HG02678 (cell line): Measurements from ENCODE around the gene CDYL2.
"Not testable (repeated sequence)": the region's sequence is repeated elsewhere in the genome, so short reads cannot be mapped to it uniquely, and the experiment has no call there.

Experiments
- ATAC-seq: cut with Tn5 transposase; IDR thresholded peaks from one replicate; pipeline ENCODE4 v1.9.1; 2021; ENCODE audit warnings: mild to moderate bottlenecking, moderate library complexity; ENCODE audit not compliant: unreplicated experiment

Gene CDYL2

DNA sequence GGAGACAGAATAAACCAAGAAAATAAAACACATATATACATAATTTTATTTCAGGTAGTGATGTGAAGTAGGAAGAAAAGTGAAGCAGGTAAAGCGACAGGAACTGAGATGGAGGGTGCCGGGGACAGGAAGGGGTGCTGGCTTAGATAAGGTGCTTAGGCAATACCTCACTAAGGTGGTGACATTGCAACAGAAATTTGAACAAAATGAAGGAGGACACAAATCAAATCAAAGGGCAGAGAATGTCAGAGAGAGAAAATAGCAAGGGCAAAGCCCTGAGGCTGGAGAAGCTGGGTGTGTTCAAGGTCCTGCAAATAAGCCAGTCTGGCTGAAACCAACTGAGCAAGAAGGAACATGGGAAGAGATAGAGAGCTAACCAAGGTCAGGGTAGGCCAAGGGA, 5.0 kb upstream of the CDYL2 start:
- ATAC-seq: no peak

DNA sequence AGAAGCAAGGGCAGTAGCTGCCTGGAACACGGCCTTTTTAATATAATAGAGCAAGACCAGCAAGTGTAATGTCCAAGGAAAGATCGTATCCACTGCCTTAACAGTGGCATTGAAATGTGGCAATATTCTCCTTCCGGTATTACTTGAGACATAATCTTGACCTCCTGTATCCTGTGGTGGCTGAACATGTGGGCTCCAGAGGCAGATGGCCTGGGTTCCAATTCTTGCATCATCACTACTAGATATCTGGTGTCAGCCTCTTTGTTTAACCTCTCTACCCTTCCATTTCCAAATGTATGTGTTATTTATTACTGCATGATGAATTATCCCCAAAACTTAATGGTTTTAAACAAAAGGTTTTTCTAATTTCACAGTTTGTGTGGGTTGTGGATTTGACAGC, 3.5 kb upstream of the CDYL2 start:
- no peak for ATAC-seq

GRCh38 chr16:80806927-80807340, 2.5 kb upstream of the CDYL2 start:
- no peak for ATAC-seq

- ATAC-seq: no peak
Measured at GRCh38 chr16:80806289-80806688, 1.9 kb upstream of the CDYL2 start.

GRCh38 chr16:80804056-80804525, 307 bp downstream of the CDYL2 start:
- ATAC-seq: peak; percentile 48

DNA sequence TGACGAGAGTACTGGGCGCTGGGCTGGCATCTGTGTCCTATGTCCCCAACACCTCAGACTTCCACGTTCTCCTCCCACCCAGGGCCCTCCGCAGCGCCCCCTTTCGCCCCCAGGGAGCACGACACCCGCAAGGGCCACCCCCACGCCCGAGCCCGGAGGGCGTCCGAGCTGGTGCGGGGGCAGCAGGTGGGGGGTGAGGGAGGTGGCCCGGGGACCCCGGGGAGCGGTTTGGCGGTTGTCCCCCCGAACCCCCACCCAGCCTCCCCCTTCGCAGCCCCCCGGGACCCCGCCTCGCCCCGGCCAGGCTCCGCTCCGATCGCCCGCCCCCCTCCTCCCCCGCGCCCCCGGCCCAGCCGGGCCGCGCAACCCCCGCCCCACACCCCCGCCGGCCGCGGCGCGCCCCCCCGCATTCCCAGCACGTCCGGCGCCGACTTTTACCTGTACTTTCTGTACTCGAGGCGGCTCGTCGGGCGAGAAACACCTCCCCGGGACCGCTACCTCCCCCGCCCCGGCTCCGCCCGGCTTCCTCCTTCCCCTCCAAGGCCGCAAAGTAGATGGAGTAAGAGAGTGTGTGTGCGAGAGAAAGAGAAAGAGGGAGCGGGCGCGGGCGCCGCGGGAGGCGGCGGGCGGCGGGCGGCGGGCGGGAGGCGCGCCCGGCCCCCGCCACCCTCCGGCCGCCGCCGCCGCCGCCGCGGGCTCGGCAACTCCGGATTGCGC, 901 bp downstream of the CDYL2 start:
- no peak for ATAC-seq

DNA sequence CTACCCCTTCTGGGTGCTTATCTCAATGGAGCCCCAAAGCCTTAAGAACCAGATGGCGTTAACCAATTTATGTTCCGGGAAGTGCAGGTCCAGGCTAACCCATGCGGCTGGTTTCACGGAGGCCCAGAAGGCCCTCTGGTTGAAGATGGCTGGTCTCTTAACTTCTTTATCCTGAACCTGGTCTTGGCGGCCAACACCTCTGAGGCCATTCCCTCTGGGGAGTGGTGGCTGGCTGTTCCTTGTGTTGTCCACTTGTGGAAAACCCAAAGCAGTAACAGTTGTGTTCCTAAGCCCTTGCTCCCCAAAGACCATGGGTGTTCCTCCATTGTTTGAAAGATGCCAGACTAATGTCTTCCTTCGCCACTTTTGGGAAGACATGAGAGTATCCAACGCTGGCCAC, 1.5 kb downstream of the CDYL2 start:
- ATAC-seq: no peak

DNA sequence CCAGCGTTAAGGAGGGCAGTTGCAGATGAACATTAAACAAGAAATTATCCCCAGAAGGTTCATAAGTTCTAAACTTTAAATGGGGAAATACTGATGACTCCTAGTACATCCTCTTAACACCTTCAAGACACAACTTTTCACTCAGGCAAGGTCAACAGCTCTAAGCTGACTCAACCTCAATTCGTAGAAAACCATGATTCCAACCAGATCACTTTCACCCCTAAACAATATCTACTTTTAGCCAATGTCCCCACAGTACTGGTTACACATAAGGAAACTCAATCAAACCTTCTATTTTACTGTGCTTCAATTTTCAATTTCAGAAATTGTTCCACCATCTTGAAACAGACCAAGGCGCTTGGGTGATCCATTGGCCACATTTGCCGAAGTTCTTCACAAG, 2.3 kb downstream of the CDYL2 start:
- no peak for ATAC-seq

DNA sequence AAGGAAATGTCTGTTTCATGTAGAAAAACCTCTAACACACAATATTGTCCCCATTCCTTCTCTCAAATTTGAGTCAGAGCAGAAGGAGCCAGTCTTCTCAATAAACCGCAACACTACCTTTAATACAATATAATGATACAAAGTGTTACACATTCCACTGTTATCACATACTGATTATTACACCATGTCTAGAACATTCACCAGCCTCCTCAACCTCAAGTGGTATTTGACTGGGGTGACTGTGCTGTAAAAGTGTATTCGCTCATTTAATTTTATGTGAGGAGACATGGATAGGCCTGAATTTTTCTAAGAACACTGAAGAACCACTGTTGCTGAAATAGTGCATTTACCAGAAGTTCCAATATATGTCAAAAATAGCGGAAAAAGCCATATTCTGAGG, 10.3 kb downstream of the CDYL2 start:
- ATAC-seq: no peak

DNA sequence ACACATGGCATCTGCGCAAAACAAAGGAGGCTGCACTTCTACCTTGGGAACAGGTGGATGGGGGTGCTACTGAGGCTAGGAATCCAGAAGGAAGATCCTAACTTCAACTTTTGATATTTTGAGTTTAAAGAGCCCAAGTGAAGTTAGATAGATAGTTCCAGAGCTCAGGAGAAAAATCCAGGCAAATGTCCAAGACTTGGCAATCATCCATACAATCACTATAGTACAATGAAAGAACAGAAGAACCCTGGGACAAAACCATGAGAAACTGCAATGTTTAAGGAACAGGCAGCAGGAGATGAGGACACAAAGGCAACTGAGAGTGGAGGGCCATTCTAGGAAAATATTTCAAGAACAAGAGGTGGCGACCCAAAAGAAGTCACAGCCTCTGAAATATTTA, 12.4 kb downstream of the CDYL2 start:
- no peak for ATAC-seq

- ATAC-seq: no peak
Measured at GRCh38 chr16:80791411-80791810, 13.0 kb downstream of the CDYL2 start.

- no peak for ATAC-seq
Measured at GRCh38 chr16:80790751-80791150, 13.6 kb downstream of the CDYL2 start.

GRCh38 chr16:80788027-80788426, 16.4 kb downstream of the CDYL2 start:
- ATAC-seq: no peak

- ATAC-seq: not testable (repeated sequence)
Measured at GRCh38 chr16:80786561-80786960, 17.8 kb downstream of the CDYL2 start.

DNA sequence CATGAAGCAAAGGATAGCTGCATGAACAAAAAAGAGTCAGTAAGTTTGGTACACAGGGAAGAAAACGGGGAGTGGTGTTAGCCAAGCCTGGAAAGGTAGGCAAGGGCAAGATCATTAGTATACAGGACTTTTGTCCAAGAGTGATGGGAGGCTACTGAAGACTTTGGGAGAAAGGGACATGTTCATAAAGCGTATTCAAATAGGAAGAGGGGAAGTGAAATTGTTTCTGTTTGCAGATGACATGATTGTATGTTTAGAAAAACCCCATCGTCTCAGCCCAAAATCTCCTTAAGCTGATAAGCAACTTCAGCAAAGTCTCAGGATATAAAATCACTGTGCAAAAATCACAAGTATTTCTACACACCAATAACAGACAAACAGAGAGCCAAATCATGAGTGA, 19.4 kb downstream of the CDYL2 start:
- no peak for ATAC-seq

GRCh38 chr16:80778703-80779102, 25.7 kb downstream of the CDYL2 start:
- ATAC-seq: no peak

DNA sequence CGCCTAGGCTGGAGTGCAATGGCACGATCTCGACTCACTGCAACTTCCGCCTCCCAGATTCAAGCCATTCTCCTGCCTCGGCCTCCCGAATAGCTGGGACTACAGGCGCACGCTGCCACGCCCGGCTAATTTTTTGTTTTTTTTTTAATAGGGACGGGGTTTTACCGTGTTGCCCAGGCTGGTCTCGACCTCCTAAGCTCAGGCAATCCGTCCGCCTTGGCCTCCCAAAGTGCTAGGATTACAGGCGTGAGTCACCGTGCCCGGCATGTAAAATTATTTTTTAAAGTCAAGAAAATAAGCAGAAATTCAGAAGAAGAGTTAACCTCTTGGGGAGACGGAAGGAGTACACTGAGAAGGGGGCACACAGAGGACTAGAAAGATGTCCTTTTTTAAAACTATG, 27.5 kb downstream of the CDYL2 start:
- no peak for ATAC-seq

GRCh38 chr16:80775450-80775849, 28.9 kb downstream of the CDYL2 start:
- no peak for ATAC-seq

DNA sequence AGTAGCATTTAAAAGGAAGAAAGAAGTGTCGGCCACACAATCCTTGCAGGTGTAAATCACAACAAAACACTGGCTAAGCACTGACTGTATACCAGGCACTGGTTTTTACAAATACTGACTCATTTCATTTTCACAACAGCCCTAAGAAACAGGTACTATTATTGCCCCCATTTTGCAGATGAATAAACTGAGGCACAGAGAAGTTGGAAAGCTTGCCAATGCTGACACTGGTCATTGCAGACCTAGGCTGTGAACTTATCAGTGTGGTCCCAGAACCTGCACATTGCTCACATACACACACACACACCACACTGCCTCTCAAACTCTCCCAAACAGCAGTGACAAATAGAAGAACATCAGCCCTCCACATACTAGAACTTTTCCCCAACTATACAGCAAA, 37.6 kb downstream of the CDYL2 start:
- ATAC-seq: no peak

GRCh38 chr16:80759419-80760162, 44.8 kb downstream of the CDYL2 start:
- ATAC-seq: peak; percentile 43

DNA sequence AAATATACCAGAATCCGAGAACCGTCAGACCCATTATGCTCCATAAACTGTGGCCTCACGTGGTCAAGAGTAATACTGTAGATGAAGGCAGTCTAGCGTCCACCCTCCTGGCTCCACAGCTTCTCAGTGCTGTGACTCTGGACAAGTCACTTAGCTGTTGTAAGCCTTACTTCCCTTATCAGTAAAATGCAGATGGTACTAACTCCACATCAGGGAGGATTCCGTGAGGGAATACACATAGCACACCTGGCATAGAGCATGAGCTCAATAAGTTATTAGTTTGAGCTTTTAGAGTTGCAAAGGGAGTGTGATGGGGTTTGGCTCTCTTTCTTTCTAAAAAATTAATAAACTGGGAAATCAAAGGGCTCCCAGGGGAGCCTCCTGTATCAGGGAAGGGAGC, 49.9 kb downstream of the CDYL2 start:
- ATAC-seq: no peak

- no peak for ATAC-seq
Measured at GRCh38 chr16:80752541-80752940, 51.9 kb downstream of the CDYL2 start.
